CD4-positive, alpha-beta T cell treated with Interferon gamma for 1 hour (primary cell): ENCODE data around the gene FBXW10B.
A peak's percentile ranks its signal among the peaks of the same experiment; 100 is the strongest.
"Not testable (repeated sequence)": the region's sequence is repeated elsewhere in the genome, so short reads cannot be mapped to it uniquely, and the experiment has no call there.

Experiments used
- DNase-seq: peaks from one replicate; pipeline ENCODE4 v3.0.0-alpha.2; 2020

Gene FBXW10B, protein sequence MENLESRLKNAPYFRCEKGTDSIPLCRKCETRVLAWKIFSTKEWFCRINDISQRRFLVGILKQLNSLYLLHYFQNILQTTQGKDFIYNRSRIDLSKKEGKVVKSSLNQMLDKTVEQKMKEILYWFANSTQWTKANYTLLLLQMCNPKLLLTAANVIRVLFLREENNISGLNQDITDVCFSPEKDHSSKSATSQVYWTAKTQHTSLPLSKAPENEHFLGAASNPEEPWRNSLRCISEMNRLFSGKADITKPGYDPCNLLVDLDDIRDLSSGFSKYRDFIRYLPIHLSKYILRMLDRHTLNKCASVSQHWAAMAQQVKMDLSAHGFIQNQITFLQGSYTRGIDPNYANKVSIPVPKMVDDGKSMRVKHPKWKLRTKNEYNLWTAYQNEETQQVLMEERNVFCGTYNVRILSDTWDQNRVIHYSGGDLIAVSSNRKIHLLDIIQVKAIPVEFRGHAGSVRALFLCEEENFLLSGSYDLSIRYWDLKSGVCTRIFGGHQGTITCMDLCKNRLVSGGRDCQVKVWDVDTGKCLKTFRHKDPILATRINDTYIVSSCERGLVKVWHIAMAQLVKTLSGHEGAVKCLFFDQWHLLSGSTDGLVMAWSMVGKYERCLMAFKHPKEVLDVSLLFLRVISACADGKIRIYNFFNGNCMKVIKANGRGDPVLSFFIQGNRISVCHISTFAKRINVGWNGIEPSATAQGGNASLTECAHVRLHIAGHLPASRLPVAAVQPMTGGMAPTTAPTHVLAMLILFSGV

DNA sequence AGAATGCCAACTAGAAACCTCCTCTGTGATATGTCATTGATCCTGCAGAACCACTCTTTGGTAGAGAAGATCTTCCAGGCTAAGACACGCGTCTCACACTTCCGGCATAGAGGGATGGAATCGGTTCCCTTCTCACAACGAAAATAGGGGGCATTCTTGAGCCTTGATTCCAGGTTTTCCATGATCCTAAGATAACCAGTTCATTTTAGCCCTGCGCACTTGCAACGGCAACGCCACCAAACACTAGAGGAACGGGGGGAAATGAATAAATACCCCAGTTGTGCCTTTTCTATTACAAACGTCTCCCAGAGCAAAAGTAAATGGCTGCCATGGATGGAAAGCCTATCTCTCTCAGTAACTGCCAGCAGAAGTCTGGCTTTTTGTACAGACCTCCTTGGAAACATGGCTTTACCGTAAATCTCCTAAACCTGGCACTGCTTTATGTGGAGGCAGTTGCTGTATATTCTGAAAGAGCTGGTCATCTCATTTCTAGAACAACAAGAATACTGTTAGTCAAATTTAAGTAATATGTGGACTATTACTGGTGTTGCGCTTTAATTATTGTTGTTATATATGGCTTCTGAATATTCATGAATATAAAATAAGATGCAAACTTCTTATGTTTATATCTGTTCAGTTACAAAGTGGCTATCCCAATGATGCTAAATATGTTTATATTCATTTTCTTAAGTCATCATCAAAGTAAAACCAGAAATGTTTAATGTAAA lies at the start of gene FBXW10B:
Gene FBXW10B, minus strand, starts transcription at position 374 of the 728 bp plus-strand sequence. Its CDS starts 192 bp downstream, at position 182.
- not testable (repeated sequence) for DNase-seq

DNA sequence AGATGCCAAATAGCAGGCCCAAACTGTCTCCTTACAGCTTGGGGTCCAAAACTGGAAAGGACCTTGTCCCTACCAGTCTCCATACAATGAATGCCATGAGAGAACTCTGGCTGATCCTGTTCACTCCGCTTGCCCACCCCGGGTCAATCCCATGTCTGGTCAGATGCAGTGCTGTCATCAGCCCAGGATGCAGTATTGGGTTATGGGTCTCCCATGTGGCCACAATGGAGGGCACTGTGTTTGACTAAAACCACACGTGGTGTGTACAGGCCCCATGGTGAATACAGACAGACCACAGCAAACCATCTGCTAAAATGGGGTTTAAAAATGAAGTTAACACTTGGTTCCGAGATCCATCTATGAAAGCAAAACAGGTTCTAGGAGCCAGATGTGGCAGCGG lies 44.2 kb upstream of the FBXW10B start:
- no peak for DNase-seq

DNA sequence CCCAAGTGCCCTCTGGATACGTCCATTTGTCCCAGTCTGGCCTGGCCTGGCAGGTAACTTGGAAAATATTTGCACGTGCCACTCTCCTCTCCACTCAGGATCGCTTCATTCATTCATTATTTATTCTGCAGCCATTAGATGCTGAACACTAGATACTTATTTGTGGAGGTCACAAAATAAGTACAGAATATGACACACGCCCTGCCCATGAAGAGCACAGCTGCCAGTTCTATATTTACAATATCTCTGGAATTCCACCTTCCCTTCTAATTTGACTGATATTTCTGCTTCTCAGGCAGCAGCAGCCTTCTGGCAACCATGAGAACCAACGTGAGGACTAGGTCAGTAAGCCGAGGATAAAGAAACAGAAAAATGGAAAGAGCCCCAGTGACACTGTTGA lies 43.7 kb upstream of the FBXW10B start:
- no peak for DNase-seq

DNA sequence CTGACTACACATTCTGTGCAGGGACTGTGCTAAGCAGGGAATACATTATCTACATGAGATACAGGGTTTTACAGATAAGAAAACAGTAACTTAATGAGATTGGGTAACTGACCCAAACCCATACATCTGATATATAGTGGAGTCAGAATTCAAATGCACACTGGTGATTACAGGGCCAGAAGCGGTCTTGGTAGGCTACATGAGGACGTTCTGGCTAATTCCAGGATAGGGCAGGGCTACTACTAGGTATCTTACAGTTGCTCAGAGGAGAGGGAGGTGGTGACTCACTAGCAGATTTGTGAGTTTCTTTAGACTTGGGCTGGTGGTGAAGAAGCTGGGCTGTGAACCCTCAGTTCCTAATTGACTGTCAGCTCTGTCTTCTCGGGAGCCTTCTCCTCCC lies 43.2 kb upstream of the FBXW10B start:
- DNase-seq: no peak

DNA sequence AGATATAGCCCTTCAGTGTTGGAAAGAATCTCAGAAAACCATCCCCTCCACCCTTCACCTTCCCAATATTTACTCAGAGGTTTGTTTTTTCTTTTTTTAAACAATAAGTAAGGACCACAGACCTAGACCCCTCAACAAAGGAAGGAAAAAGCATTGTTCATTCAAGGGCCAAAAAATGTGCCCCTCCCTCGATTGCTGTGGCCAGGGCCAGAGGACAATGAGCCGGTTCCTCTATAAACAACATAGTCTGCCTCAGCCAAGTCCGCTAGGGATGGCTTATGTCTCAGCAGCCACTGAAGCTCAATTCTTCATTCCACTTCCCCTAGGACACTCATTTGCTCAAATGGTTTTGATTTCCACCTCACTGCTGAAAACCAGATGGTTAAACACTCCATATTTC lies 40.6 kb upstream of the FBXW10B start:
- no peak for DNase-seq

DNA sequence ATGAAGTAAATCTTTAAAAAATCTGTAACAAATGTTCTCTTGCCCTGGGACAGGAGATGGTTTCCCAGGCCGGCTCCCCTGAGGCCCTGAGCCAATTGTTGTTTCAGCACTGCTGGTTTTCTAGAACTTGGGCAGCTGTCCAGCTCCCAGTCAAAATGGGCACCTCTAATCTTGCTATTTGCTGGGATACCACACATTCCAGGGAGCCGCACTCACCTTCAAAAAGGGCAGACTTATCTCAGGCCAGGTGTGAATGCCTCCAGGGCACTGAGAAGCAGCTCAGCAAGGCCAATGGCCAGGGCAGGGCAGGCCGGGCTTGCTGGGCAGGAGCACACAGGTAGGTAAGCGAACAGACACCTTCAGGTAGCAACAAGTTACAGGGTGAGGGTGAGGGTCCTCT lies 40.2 kb upstream of the FBXW10B start:
- no peak for DNase-seq

DNA sequence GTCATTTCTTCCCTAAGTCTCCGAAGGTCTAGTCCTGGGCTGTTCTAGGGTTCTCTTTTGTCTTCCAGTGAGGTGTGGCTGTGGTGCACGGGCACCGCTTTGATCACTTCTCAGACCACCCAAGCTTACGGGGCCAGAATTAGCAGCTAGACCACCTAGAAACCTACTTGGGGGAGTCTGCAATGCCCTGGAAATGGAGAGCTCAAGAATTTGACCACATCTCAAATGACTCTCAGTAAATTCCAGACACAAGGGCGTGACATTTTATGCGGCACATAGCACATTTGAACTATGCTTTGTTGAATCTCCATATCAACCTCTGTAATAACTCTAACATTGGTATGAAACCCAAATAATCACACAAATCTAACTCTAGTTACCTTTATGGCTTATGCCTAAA lies 39.7 kb upstream of the FBXW10B start:
- DNase-seq: no peak

DNA sequence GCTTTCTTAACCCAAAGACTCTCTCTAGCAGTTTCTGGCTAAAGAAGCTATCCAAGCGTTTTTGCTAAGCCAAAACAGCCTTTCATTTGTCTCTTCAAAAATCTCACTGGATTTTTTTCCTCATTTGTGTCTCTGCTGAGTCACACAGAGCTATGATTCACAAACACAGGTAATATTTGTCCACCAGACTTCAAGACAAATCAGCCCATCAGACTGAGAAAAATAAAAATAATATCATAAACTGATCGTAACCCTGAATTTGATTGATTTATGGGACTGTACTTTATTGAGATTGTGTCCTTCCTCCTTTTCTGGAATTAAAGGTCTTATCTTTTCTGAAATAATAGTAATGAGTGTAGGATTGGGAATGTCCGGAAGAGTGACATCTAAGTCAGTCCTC lies 38.8 kb upstream of the FBXW10B start:
- no peak for DNase-seq

DNA sequence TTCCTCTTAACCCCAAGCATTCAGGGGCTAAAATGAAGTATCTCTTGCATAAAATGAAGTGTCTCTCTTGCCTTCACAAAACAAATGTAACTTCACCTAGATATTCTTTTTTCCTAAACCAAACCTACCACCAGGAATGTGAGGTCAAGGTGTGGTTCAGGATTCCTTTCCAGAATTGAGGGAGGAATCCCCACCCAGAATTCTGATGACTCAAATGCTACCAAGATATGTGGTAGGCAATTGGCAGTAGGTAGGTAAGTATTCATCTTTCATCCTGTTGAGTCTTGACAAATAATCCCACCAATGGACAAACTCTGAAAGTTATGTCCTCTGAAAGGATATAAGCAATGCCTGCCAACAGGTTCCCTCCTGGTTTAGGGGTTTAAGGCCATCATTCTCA lies 38.4 kb upstream of the FBXW10B start:
- no peak for DNase-seq

DNA sequence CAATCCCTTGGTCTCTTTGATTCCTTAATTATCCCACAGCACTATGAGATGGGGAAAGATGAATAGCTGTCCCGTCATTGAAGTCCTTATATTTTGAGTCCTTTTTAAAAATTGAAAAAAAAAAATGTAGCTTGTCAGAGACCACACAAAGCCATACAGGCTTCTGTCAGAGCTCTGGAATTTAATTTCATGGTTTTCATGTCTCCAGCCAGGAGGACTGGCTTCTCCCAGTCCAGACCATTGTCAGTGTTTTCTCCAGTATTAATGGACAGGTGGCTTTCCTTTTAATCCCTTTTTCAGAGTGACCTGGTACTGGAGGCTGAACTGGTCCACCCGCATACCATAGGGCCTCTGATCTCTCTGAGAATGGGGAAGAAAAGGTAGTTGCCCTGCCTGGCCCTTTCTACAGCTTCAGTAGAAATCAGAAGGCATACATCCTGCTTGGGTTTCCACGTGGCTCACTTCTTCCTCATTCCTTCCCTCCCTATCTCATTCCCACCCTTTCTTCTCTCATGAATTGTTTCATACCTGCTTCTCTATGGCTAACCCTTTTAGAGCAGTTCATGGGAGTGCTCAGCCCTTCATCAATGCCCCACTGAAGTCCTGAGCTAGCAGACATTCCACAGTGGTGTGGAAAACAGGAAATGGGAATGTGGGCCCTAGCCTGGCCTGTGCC lies 35.5 kb upstream of the FBXW10B start:
- no peak for DNase-seq

DNA sequence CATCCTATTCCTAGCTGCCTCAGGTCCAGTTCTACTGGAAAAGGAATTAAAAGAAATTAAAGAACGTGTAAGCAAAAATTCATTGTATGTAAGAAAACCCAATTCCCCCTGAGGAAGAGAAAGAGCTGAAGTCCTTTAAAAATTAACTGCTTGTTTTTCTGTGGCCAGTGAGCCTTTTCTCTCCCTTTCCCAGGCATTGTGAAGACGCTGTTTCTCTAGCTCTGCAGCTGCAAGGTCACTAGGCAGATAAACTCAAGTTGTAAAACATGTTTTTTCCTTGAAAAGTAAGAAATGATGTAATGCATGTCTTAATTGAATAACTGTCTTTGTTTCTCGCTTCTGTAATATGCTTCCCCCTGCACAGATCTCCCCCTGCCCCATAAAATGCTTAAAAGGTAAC lies 34.9 kb upstream of the FBXW10B start:
- not testable (repeated sequence) for DNase-seq

DNA sequence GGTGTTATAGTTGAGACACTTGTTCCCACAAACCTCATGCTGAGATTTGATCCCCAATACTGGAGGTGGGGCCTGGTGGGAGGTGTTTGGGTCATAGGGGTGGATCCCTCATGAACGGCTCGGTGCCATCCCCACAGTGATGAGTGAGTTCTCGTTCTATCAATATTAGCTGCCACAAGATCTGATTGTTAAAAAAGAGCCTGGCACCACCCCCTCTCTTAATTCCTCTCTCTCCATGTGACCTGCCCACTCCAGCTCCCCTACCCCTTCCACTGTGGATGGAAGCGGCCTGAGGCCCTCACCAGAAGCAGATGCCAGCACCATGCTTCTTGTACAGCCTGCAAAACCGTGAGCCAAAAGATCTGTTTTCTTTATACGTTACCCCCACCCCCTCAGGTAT lies 33.5 kb upstream of the FBXW10B start:
- no peak for DNase-seq

DNA sequence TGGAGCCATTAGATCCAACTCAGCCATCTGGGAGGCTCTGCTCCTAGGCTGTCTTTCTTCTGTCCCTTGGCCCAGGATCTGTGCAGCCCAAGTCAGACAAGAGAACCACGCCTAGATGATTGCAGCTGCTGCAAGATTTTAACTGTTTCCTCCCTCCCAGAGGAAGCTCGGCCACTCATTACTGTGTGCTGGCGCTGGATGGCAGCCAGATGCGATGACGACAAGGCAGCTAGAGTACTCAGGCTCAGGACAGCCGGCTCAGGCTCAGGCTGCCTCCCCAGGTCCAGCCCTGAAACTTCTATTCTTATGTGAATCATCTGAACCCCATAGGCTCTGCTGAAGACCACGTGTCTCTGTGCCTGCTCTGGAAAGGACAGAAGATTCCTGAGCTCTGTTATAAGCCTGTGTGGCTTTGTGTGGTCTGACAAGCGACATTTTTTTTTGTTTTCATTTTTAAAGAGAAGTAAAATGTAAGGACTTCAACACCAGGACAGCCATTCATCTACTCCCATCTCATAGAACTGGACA lies 32.1 kb upstream of the FBXW10B start:
- DNase-seq: peak; percentile 69

DNA sequence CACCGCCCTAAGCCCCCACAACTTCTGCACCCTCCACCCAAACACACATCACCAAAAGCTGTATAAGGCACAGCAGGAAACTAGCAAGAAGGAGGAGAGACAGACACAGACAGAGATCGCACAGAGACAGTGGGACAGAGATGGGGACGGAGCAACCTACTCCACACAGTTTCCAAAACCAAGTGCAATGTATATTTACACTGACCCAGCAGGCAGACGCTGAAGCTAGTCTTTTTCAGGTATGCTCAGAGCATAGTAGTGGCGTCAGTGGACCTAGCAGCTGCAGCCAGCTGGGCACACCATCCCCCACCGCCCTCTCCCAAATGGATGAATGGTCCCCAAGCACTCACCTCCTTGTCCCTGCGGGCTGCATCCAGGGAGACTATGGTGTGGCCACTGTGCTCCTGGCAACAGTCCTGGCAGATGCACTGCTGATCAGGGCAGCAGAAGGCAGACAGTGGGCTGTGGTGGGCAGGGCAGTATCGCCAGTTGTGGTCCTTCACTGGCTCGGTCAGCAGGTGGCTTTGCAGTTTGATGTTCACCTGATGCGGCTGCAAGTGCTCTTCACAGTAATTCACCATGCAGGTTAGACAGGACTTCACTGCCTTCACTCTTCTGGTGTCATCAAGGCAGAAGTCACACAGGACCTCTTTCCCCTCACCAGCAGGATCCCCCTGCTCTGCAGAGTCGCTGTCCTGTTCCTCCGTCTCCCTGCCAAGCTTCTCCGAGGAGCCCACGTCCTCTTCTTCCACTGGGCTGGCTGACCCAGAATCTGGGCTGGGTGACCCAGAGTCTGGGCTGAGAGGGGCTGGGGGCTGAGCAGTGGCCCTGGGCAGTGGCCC lies 31.5 kb upstream of the FBXW10B start:
- no peak for DNase-seq

DNA sequence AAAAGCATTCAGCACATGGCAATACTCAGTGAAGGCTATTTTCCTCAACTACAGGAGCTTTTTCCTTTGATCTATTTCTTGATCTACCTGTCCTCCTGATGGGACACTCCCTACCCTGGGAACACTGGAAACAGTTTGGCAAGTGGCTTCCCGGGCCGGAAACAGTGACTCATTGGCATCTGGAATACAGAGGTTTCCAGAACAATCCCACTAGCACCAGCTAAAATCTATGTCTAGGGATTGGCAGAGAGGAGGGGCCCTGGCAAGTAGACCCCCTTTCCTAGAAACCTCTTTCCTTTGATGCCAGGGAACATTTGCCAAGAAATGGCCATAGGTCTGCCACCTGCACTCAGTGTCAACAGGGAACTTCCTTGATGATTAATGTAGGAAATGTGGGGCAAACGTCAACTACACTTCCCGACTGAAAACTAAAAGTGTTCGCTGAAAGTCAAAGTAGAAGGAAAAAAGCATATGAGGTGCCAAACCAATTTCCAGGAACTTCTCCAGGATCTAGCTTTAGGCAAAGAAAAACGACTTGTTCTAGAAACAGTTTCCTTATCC lies 30.4 kb upstream of the FBXW10B start:
- DNase-seq: no peak

DNA sequence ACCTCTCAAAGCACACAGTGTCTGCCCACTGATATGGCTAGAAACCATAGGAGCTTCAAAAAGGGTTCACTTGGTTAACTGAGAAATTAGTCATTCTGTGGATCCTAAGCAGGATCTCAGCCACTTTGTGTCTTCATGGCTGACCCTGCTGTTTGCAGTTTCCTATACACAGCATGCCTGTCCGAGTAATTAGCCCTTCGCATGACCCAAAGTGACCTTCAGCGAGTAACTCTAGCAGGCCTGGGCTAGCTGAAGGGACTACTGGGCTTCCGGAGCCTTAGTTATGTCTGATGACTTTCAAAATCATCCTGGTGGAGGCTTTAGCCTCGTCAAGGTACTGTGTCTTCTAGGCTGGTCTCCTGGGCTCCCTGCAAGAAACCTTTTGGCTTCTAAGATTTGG lies 28.9 kb upstream of the FBXW10B start:
- DNase-seq: no peak

DNA sequence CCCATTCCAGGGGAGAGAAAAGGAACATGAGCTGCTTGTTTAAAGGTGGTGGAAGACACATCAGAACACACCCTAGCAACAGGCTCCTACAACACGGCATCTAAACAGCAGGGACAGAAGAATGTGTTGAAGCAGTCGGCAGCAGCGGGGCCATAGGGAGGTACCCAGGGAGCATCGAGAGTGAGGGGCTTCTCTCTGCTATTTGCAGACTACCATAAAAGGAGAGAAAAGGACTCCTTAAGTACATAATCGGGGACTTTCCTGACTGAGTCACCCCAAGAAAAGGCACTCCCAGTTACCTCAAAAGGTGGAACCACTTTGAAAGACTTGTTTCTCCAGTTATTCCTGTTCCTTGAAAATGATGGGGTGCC lies 26.4 kb upstream of the FBXW10B start:
- not testable (repeated sequence) for DNase-seq

DNA sequence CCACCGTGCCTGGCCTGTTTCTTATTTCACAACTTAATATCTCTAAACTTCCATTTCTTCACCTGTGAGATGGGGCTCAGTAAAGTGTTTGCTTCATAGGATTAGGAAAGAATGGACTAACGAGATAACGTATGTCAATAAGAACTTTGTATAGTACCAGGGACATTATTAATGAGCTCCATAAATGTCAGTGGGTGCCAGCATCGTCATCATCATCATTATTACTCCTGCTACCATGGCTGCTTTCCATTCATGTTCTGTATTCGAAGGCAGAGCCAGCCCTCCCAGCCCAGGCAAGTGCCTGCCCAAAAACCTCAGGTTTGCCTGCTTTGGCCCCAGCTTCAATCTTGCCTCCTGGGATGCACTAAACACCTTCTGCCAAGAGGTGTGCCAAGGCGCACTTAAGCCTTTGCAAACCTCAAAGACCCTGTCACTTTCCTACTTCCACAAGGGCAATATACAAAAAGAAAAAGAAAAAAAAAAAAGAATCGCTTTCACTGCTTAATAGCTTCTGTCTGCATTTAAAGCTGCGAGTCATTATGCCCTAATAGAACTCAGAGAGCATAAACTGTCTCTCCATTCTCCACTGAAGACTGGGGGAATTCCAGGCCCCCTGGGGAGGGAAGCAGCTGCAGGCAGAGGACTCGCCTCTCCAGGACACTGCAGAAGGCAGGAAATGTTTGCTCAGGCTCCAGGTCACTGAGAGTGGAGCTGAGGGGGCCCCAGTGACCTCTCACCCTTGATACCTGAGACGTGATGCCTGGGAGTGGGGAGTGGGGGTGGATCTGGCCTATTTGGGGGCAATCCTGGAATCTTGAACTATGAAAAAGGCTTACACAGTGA lies 25.8 kb upstream of the FBXW10B start:
- DNase-seq: not testable (repeated sequence)

DNA sequence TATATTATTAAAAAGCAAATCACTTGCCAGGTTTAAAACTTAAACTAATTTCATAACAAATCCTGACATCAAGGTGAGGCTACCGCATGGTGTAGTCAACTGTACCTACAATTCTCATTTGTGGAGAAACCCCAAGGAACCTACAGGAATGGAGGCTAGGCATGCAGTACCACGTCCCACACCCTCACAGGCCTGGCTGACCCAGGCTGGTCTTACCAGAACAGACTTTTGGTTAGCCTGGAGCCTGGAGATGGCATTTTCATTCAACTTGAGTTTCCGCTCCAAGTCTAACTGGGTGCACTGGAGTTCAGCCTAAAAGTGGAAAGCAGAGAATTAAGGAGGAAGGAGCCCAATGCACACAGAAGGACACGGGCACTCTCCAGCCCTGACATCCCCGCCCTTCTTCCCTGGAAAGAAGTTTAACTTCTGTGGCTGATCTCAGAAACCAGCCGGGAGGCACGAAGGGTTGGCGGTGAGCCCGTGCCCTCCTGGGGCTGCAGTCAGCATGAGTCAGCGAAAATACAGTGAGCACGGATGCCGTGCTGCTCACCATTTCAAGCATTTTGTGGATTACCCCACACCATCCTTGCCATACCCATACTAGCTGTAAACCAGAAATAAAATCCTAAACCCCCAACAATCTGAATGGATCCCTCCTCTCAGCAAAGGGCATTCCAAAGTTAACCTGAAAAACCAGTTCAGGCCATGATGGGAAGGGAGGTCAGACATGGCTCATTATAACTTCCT lies 23.2 kb upstream of the FBXW10B start:
- not testable (repeated sequence) for DNase-seq

DNA sequence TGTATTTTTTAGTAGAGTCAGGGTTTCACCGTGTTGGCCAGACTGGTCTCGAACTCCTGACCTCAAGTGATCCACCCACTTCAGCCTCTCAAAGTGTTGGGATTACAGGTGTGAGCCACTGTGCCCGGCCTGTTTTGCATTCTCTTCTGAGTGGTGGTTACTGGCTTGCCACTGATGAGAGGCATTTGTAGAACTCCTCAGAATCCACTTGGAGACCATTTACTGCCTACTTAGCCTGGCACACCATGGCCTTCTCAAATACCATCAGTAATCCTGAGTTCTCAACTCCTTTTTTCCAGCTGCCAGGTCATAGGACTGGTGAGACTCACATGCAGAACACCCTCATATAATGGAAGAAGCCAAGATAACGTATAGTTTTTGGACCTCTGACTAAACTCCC lies 22.5 kb upstream of the FBXW10B start:
- not testable (repeated sequence) for DNase-seq
